Spleen (tissue), 11 donors: ENCODE results near the gene KEAP1. TPM values are rescaled to one million over a fixed set of nuclear protein-coding genes. Genes with fewer than 3 reads are reported as not detected.
A peak's percentile ranks its signal among the peaks of the same experiment; 100 is the strongest.
"Not testable (repeated sequence)": the region's sequence is repeated elsewhere in the genome, so short reads cannot be mapped to it uniquely, and the experiment has no call there.

ENCODE experiments used
- DNase-seq: peaks from one replicate; pipeline ENCODE4 v3.0.0-alpha.2; 2020
- H3K27ac ChIP-seq, 8 donors: fragments of 200-600 bp; sonication (generic) in 7 of 8; 1 replicate in 4 of 8; 2 replicates in 4 of 8; pipeline versions ENCODE4 v1.5.0 to v1.8.0; 2016 to 2021; ENCODE audit warnings: inconsistent platforms in 4 of 8, mild to moderate bottlenecking in 4 of 8, moderate library complexity in 1 of 8
- H3K27me3 ChIP-seq, 7 donors: fragments of 200-600 bp; sonication (generic) in 6 of 7; replicated peaks in 1 of 7; 1 replicate in 4 of 7; 2 replicates in 3 of 7; pipeline versions ENCODE4 v1.5.0 to v1.8.0; 2016 to 2021; ENCODE audit warnings: inconsistent platforms in 3 of 7, mild to moderate bottlenecking in 1 of 7
- H3K36me3 ChIP-seq, 6 donors: fragments of 200-600 bp; sonication (generic) in 5 of 6; 1 replicate in 4 of 6; 2 replicates in 2 of 6; pipeline versions ENCODE4 v1.5.0 to v1.8.0; 2016 to 2021; ENCODE audit warnings: inconsistent platforms in 2 of 6
- H3K4me1 ChIP-seq, 6 donors: fragments of 200-600 bp; sonication (generic) in 5 of 6; 1 replicate in 3 of 6; 2 replicates in 3 of 6; pipeline versions ENCODE4 v1.5.0 to v1.8.0; 2016 to 2021; ENCODE audit warnings: inconsistent platforms in 3 of 6
- H3K4me3 ChIP-seq, 8 donors: fragments of 200-600 bp; sonication (generic) in 7 of 8; 1 replicate in 4 of 8; 2 replicates in 4 of 8; pipeline versions ENCODE4 v1.5.0 to v1.8.0; 2016 to 2021; ENCODE audit warnings: inconsistent platforms in 4 of 8, mild to moderate bottlenecking in 4 of 8, moderate library complexity in 2 of 8
- H3K9me3 ChIP-seq, 8 donors: fragments of 200-600 bp; sonication (generic) in 7 of 8; 1 replicate in 4 of 8; 2 replicates in 4 of 8; pipeline versions ENCODE4 v1.5.0 to v1.8.0; 2016 to 2021; ENCODE audit warnings: inconsistent platforms in 4 of 8
- CTCF ChIP-seq, 11 experiments: fragments of 200-600 bp in 7 of 11; fragments of 450-650 bp in 4 of 11; sonication (generic) in 4 of 11; IDR thresholded peaks in 8 of 11; conservative IDR thresholded peaks in 3 of 11; 1 replicate in 7 of 11; 2 replicates in 4 of 11; pipeline versions ENCODE4 v1.4.0 to v1.8.0; 2016 to 2021; ENCODE audit warnings: antibody characterized with exemption in 11 of 11, inconsistent platforms in 4 of 11, mild to moderate bottlenecking in 1 of 11
- POLR2A ChIP-seq, 3 donors: fragments of 450-650 bp; IDR thresholded peaks; one replicate each; pipeline ENCODE4 v1.5.1; 2017; ENCODE audit warnings: antibody characterized with exemption in 3 of 3, mild to moderate bottlenecking in 1 of 3
- POLR2AphosphoS5 ChIP-seq, 3 donors: sonication (generic); formaldehyde crosslinking; IDR thresholded peaks; one replicate each; pipeline ENCODE4 v1.5.1; 2017; ENCODE audit warnings: antibody characterized with exemption in 3 of 3
- WGBS, 5 donors: extraction: QIAGEN DNeasy Blood & Tissue Kit in 3 of 5; methylation state at CpG; one replicate each; pipeline versions ENCODE4 v1.1.5 to v1.1.7; 2013 to 2018; 5-methylcytosine and 5-hydroxymethylcytosine counted together
- intact Hi-C: fragments of 100-400 bp; cut with DNase I; formaldehyde crosslinking; loops from one replicate; pipeline ENCODE4 v1.15.0; 2023; ENCODE audit warnings: low total_unique reads
- polyA plus RNA-seq, 3 donors: library from polyadenylated mRNA; stranded (reverse); fragments of 200-250 nt; gene quantifications; one replicate each; pipeline ENCODE4 v1.2.1, GENCODE V29; 2013
- total RNA-seq, 7 donors: library from RNA; depleted of rRNA in 3 of 7; stranded (reverse); fragments of >200 nt in 3 of 7; fragmentation: NEBNext Ultra II Directional in 4 of 7; extraction: Animal tissue kit (Norgen Biotek cat#: 25700) in 4 of 7; gene quantifications; one replicate each; pipeline versions ENCODE4 v1.1.0 to v1.2.1, GENCODE V29; 2016 to 2021
- donor health status: healthy with polysubstance abuse.
- donor health status: DM: no; HTN: no; CAD: no; lungs with moderate emphysema.
- donor health status: DM: no; HTN: no; CAD: no.
- donor health status: Bipolar disorder and iron deficiency.
- donor health status: healthy.
- donor health status: DM: no; HTN: no; CAD: no.
- donor health status: DM: yes; HTN: yes; CAD: no.

The KEAP1 gene
- total and polyA plus RNA-seq, 10 donors: 33.3 to 59.5 (median 44.2) TPM

GRCh38 chr19:10535613-10536012 lies 32.5 kb upstream of the KEAP1 start:
- H3K4me3 ChIP-seq: no peak overlapping the region
- no peaks in the 10 kb centered on the region for H3K36me3 ChIP-seq
- peaks cover 0 to 33% (median 0%) of the 10 kb centered on the region in 7 donors for H3K27me3 ChIP-seq
- H3K9me3 ChIP-seq: peaks cover 0 to 5% (median 0%) of the 10 kb centered on the region in 8 donors
- H3K27ac ChIP-seq: no peak overlapping the region
- no peak for TF ChIP-seq POLR2A (IDR thresholded peaks at IDR 0.05)
- 73 to 85% (median 80%) methylated on average over 6 of the region's 6 CpGs for WGBS, 5 donors
- intact Hi-C loops: no loop called here
- peaks cover 0 to 7% (median 0%) of the 10 kb centered on the region in 6 donors for H3K4me1 ChIP-seq
- DNase-seq: no peak

GRCh38 chr19:10533646-10534386 lies 30.7 kb upstream of the KEAP1 start:
- Histone ChIP-seq H3K4me3 (no peak overlapping the region), H3K27me3 (peaks cover 0 to 21% (median 0%) of the 10 kb centered on the region in 7 donors), H3K9me3 (peaks cover 0 to 5% (median 0%) of the 10 kb centered on the region in 8 donors), H3K27ac (peak overlapping the region in 3 of 8 donors; percentile 4 to 57 (median 18)), H3K36me3 (no peaks in the 10 kb centered on the region), H3K4me1 (peaks cover 0 to 1% (median 0%) of the 10 kb centered on the region in 6 donors)
- WGBS, 5 donors: 68 to 78% (median 74%) methylated on average over 10 of the region's 10 CpGs
- intact Hi-C loops: no loop called here
- TF ChIP-seq POLR2AphosphoS5 (IDR thresholded peaks at IDR 0.05) (no peak), POLR2A (IDR thresholded peaks at IDR 0.05) (no peak), CTCF (IDR thresholded peaks at IDR 0.05 in 8 of 11, conservative IDR thresholded peaks at IDR 0.05 in 3 of 11) (no peak)
- no peak for DNase-seq

GRCh38 chr19:10532457-10532856 lies 29.3 kb upstream of the KEAP1 start:
- no peak for DNase-seq
- Histone ChIP-seq H3K36me3 (no peaks in the 10 kb centered on the region), H3K9me3 (peaks cover 0 to 5% (median 0%) of the 10 kb centered on the region in 8 donors), H3K4me1 (no peaks in the 10 kb centered on the region), H3K27ac (no peak overlapping the region), H3K4me3 (no peak overlapping the region), H3K27me3 (peaks cover 0 to 9% (median 0%) of the 10 kb centered on the region in 7 donors)
- TF ChIP-seq CTCF (IDR thresholded peaks at IDR 0.05 in 8 of 11, conservative IDR thresholded peaks at IDR 0.05 in 3 of 11): no peak
- TF ChIP-seq POLR2AphosphoS5 (IDR thresholded peaks at IDR 0.05): no peak
- no peak for TF ChIP-seq POLR2A (IDR thresholded peaks at IDR 0.05)
- intact Hi-C loops: no loop called here
- 64 to 90% (median 81%) methylated on average over 1 of the region's 1 CpG for WGBS, 5 donors

- DNase-seq, H3K27me3 ChIP-seq, intact Hi-C loops, H3K27ac ChIP-seq, H3K9me3 ChIP-seq, H3K4me1 ChIP-seq, H3K4me3 ChIP-seq, H3K36me3 ChIP-seq: not testable (repeated sequence)
- WGBS, 5 donors: 91 to 95% (median 93%) methylated on average over 8 of the region's 8 CpGs
Observed at GRCh38 chr19:10526887-10527286, 23.7 kb upstream of the KEAP1 start.

- Histone ChIP-seq H3K36me3 (no peaks in the 10 kb centered on the region), H3K4me1 (peaks cover 0 to 7% (median 0%) of the 10 kb centered on the region in 6 donors), H3K27me3 (peaks cover 0 to 7% (median 0%) of the 10 kb centered on the region in 7 donors), H3K27ac (no peak overlapping the region), H3K9me3 (no peaks in the 10 kb centered on the region), H3K4me3 (no peak overlapping the region)
- WGBS, 5 donors: 86 to 96% (median 88%) methylated on average over 7 of the region's 7 CpGs
- DNase-seq: no peak
- TF ChIP-seq CTCF (IDR thresholded peaks at IDR 0.05 in 8 of 11, conservative IDR thresholded peaks at IDR 0.05 in 3 of 11) (no peak), POLR2AphosphoS5 (IDR thresholded peaks at IDR 0.05) (no peak), POLR2A (IDR thresholded peaks at IDR 0.05) (no peak)
- intact Hi-C loops: no loop called here
Observed at GRCh38 chr19:10525636-10526035, 22.5 kb upstream of the KEAP1 start.
